GM21423 (cell line): ENCODE results near the gene MCU.
"Not testable (repeated sequence)": the region's sequence is repeated elsewhere in the genome, so short reads cannot be mapped to it uniquely, and the experiment has no call there.

Source experiments
- ATAC-seq: cut with Tn5 transposase; IDR thresholded peaks from one replicate; pipeline ENCODE4 v1.9.1; 2021; ENCODE audit warnings: mild to moderate bottlenecking, moderate library complexity; ENCODE audit not compliant: unreplicated experiment

The MCU gene

DNA sequence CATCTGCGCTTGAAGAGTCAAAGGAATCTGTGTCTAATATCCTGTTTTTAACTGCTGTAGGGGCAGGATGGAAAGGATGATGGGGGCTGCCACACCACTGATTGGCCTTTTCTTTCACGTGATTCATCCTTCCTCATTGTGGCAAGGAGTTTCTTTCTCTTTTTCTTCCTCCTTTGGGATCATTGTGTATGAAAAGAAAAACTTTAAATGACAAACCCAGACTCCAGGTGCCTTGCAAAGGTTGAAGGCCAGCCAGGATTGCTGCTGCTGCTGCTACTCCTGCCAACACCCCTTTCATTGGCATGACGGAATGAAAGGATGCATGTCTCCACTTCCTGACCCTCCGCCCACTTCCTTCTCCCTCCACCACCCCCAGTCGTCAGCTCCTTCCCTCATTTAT is 195.1 kb downstream of the MCU start:
- ATAC-seq: no peak

DNA sequence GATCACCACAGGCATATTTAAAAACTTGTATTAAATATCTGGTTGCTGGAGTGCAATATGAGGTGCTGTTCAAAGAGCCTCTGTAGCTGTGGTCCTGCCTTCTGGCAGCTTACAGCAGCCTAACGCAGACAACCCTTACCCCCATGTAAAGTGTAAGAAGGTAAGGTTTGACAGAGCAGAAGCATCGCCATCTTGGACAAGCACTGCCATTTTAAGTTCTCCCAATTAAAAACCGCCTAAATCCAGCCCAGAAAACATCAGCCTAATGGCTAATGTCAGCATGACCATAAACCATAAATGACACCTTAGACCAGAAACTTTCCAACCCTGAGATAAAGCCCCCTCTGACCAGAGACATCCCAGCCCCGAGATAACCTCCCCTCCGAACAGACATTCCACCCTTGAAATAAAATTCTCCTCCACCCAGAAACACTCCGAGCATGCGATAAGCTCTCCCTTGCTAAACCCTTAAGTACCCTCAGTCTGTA is 196.3 kb downstream of the MCU start:
- ATAC-seq: no peak

DNA sequence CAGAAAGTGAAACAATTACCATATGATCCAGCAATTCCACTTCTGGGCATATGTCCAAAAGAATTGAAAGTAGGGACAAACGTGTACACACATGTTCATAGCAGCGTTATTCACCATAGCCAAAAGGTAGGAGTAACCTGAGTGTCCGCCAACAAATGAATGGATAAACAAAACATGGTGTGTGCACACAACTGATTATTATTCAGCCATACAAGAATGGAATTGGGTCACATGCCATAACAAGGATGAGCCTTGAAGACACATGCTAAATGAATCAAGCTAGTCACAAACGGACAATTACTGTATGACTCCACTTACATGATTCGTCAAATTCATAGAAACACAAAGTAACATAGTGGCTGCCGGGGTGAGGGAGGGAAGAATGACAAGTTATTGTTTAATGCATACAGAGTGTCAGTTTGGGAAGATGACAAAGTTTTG is 197.5 kb downstream of the MCU start:
- no peak for ATAC-seq

DNA sequence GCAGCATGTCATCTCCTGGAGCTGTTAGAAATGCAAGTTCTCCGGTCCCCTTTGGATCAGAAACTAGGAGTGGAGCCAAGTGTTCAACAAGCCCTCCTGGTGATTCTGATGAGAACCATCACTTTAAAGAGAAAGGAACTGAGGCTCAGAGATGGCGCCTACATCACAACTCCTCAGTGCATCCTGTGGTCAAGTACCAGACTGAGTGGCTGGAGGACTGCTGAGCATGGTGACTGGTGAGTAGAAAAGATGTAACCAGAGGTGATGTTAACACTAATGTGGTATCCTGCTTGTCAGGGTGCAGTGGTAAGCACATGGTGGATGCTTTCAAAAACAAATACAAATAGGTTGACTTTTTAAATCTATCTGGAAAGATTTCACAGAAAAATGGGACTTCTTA is 198.1 kb downstream of the MCU start:
- no peak for ATAC-seq

DNA sequence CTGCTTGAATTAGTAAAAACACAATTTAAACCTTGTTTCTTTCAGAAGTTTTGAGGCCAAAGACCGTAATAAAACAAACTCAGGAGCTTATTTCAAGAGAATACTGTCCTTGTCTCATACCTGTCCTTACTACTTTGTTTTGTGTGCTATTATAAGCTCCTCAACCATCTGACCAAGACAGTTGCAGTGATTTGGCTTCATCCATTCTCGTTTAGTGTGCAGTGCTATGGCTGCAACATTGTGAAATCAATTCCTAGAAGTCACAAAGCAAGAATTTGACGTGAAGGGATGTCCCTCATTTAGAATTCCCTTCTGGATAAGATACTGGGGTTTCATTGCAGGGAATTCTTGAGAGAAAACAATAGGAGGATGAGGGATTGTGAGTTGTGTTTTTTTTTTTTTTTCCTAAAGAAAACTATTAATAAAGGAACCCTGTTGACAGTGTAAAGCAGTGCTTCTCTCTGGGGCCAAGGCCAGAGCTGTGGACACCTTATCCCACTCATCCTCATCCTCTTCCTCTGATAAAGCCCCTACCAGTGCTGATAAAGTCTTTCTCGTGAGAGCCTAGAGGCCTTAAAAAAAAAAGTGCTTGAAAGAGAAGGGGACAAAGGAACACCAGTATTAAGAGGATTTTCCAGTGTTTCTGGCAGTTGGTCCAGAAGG is 201.3 kb downstream of the MCU start, which contains the start of gene OIT3:
TSS of gene OIT3 (plus strand) at position 604 of the 663 bp plus-strand sequence. CDS start 60 bp downstream, outside the sequence.
- no peak for ATAC-seq

DNA sequence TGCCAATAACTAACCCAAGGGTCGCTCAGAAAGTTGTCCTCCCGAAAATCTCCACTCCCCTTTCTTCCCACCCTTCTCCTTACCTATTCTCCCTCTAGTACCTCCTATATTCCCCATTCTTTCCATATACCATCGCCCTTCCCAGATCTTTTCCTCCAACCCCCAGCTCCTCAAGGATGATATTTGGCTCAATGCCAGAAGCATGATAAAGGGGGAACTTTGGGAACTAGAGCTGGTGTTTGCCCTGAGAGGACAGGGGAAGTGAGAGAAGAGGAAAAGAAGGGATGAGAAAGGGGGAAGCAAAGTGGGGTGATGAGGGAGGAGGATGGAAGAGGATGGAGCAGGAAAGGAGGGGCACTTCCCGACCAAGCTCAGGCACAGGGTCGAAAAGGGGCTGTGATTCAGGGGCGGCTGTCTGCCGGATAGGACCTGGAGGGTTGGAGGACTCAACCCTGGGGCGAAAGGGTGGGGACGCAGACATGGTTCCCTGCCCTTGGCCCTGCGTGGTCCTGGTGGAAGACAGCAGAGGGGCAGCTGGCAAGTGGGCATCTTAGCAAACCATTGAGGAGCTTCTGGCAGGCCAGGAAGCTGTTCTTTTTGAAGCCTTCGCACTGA is 203.4 kb downstream of the MCU start:
- no peak for ATAC-seq

DNA sequence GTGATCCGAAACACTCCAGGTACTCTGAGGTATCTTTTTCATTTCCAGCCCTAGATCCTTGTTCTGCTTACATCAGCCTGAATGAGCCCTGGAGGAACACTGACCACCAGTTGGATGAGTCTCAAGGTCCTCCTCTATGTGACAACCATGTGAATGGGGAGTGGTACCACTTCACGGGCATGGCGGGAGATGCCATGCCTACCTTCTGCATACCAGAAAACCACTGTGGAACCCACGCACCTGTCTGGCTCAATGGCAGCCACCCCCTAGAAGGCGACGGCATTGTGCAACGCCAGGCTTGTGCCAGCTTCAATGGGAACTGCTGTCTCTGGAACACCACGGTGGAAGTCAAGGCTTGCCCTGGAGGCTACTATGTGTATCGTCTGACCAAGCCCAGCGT is 206.7 kb downstream of the MCU start:
- ATAC-seq: no peak

DNA sequence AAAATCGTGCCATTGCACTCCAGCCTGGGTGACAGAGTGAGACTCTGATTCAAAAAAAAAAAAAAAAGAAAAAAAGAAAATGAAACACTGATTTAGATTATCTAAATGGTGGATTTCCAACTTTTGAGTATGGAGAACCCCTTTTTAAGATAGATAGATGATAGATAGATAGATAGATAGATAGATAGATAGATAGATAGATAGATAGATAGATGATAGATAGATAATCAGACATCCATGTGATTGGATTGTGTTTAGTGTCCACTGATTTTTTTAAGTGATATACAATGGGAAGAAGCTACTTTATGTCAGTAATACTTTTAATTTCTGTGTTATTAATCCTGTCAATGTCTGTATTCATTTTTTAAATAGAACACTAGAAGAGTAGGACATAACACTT is 207.6 kb downstream of the MCU start:
- ATAC-seq: no peak

DNA sequence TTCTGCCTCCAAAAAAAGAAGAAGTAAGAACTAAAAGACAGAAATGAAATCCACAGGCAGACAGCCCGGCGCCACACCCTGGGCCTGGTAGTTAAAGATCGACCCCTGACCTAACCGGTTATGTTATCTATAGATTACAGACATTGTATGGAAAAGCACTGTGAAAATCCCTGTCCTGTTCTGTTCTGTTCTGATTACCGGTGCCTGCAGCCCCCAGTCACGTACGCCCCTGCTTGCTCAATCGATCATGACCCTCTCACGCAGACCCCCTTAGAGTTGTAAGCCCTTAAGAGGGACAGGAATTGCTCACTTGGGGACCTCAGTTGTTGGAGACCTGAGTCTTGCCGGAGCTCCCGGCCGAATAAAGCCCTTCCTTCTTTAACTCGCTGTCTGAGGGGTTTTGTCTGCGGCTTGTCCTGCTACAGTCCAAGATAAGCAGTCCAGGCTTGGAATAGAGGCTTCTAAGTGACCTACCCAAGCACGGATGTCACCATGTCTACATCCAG is 212.1 kb downstream of the MCU start:
- not testable (repeated sequence) for ATAC-seq

DNA sequence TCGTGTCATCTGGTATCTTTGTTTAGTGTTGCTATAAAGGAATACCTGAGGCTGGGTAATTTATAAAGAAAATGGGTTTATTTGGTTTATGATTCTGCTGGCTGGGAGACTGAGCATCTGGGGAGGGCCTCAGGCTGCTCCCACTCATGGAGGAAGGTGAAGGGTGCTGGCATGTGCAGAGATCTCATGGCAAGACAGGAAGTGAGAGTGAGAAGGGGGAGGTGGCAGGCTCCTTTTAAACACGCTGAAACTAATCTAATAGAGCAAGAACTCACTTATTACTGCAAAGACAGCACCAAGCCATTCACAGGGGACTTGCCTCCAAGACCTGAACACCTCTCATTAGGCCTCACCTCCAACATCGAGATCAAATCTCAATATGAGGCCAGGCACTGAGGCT is 212.9 kb downstream of the MCU start:
- no peak for ATAC-seq

DNA sequence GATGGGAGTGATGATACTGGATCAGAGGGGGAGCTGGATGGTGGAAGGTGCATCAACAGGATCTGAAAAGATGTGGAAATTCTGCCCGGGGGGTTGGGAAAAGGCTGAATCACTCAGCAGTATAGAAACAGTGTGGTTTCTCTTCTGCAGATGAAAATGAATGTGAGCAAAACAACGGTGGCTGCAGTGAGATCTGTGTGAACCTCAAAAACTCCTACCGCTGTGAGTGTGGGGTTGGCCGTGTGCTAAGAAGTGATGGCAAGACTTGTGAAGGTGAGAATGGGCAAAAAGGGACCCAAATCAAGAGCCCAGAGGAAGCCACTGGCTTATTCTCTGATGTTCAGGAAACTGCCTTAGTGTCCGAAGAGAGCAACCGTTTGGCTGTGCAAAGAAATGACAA is 214.5 kb downstream of the MCU start:
- ATAC-seq: no peak

DNA sequence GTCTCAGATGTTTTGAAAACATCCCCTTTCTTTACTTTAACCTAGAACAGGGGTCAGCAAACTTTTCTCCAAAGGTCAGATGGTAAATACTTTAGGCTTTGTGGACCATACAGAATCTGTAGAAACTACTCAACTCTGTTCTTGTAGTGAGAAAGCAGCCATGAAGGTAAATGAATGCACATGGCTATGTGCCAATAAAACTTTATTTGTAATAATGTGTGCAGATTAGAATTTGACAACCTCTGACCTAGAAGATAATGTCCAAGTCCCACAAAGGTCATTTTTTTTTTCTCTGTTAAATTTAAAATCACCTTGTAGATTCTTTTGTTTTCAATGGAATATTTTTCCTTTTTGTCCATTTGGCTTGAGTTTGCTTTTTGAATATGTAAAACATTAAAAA is 218.8 kb downstream of the MCU start:
- no peak for ATAC-seq

DNA sequence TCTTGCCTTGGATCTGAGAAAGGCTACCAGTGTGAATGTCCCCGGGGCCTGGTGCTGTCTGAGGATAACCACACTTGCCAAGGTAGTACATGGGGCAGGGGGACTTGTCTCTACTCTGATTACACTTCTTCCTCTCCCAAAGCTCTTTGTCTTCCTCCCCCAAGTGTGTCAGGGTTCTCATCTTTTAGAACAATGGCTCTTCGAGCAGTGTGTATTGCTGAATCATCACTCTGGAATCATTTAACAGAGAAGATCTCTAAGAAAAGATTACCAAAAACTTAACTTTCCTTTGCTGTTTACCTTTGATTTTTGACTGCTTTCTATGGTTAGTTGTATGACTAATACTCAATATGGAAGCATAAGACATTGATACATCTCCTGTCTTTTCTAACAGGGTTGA is 219.8 kb downstream of the MCU start:
- ATAC-seq: no peak

DNA sequence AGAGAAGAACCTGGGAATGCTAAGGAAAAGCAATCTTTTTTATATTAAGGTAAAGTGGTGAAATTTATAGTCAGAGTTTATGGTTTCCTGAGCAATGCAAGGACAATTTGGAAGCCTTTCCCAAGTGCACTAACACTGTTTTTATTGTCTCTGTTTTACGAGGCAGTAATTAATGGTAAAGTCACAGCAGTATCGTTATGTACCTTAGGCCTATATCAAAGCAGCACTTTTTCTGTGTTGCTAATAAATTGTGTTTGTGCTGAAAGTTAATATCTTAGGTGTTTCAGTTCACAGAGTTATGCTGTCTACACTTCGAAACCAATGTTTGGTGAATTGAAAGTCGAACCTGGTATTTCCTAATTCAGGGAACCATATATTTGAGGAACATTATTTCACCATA is 220.8 kb downstream of the MCU start:
- no peak for ATAC-seq

DNA sequence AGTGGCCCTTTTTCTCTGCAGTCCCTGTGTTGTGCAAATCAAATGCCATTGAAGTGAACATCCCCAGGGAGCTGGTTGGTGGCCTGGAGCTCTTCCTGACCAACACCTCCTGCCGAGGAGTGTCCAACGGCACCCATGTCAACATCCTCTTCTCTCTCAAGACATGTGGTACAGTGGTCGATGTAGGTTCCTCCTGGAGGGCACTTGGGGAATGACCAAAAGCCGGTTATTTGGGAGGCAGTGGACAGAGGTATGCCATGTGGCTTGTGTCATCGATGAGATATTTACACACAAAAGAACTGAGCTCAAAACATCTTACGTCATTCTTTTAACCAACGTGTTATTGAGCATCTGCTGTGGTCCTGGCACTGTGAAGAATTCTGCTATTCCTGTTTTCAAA is 221.3 kb downstream of the MCU start:
- no peak for ATAC-seq

DNA sequence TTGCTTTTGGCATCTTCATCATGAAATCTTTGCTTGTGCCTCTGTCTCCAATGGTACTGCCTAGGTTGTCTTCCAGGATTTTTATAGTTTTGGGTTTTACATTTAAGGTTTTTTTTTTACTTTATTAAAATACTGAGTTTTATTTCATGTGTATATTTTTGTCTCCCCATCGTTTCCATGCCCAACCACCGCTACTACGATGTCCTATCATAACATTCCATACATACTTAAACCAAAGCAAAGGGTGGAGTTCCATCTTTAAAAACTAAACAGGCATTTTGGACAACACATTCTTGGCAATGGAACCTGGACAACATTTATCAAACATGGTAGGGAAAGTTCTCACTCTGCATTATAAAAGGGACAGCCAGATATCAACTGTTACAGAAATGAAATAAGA is 225.3 kb downstream of the MCU start:
- not testable (repeated sequence) for ATAC-seq

DNA sequence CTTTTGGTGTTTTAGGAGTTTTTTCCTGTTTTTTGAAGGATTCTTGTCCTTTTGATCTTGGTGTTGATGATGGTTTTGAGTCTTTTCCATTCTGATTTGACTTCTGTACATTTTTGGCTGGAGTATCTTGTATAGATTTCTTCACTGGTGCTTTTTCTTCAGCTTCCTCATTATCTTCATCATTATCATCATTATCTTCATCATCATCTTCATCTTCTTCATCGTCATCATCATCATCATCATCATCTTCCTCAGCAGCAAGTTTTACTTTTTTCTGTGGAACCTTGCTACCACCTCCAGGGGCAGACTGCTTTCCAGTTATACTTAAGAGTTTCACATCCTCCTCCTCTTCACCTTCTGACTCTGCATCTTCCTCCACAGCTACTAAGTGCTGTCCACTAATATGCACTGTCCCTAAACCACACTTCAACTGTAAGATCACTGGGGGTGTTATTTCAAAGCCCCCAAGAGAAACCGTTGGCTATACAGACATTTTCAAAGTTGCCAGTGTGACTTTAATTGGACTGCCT is 225.9 kb downstream of the MCU start:
- not testable (repeated sequence) for ATAC-seq

DNA sequence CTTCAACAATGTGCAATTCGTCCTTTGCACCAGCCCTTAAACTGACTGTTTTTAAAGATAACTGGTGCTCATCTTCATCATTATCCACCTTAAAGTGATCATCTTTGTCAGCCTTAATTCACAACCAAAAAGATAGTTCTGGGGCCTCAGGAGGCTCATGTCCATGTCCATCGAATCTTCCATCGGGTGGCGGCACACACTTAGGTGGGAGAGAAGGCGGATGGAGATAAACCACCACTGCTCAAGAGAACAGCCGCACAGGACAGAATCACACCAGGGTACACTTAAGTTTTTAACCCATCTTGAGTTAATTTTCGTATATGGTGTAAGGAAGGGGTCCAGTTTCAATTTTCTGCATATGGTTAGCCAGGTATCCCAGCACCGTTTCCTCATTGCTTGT is 226.4 kb downstream of the MCU start:
- no peak for ATAC-seq

DNA sequence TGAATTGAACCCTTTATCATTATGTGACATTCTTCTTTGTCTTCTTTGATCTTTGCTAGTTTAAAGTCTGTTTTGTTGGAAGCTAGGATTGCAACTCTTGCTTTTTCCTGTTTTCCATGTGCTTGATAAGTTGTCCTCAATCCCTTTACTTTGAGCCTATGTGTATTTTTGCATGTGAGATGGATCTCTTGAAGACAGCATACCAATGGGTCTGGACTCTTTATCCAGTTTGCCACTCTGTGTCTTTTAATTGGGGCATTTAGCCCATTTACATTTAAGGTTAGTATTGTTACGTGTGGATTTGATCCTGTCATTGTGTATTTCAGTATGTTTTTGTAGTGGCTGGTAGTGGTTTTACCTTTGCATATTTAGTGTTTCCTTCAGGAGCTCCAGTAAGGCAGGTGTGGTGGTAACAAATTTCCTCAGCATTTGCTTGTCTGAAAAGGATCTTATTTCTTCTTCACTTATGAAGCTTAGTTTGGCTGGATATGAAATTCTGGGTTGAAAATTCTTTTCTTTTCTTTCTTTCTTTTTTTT is 229.3 kb downstream of the MCU start:
- not testable (repeated sequence) for ATAC-seq

DNA sequence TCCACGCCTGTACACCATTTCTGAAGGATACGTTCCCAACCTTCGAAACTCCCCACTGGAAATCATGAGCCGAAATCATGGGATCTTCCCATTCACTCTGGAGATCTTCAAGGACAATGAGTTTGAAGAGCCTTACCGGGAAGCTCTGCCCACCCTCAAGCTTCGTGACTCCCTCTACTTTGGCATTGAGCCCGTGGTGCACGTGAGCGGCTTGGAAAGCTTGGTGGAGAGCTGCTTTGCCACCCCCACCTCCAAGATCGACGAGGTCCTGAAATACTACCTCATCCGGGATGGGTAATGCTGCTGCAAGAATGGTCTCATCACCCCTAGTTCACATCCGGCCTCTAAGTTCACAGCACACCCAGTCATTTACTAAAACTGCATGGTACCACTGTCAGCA is 232.4 kb downstream of the MCU start:
- ATAC-seq: no peak

DNA sequence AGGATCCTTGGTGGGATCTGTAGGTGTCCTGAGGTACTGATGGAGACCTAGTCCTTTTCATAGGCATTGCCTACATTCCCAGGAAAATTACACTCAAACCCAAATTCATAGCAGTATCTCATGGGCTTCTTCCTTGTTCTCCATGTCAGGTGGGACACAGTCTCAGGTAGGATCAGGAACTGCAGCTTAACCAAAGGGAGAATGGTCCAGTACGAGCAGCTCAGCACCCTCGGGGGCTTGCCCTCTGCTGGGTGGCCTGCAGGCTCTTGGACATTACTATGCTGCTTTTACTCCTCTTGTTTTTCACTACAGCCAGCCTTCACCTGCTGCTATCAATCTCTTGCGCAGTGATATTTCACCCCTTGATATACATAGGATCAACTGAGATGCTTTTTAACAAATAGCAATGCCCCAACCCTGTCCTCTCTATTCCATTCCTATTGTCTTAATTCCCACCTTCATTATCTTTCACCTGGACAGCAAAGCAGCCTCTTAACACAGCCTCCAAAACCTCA is 234.1 kb downstream of the MCU start:
- ATAC-seq: no peak

DNA sequence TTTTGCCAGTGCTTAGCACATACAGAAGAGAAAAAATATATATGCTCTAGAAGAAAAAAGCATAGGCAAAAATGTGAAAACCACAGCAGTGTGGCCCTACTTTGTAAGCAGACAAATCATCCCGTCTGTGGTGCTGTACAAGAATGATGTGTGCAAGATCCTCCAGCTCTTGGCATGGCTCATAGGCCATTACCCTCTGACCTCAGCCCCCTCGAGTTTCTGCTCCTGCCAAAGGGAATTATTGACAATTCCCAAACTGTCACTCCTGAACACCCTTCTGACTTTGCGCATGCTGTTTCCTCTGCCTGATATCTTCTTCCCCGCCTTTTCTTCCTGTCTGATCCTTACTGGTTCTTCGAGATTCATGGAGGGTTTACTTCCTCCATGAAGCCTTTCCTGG is 235.5 kb downstream of the MCU start:
- ATAC-seq: no peak
